ENCODE data around the gene CD74. TPM values are rescaled to one million over a fixed set of nuclear protein-coding genes. Genes with fewer than 3 reads are reported as not detected.
"Not testable (repeated sequence)": the region's sequence is repeated elsewhere in the genome, so short reads cannot be mapped to it uniquely, and the experiment has no call there.

The CD74 gene
- 29.4 and 30.7 TPM in 2 replicates for total RNA-seq (2014; rRNA removed; shearing (Covaris generic); ENCODE audit: low replicate concordance)

GRCh38 chr5:150412319-150413175 lies at the start of gene CD74:
TSS of gene CD74 (minus strand) at chr5:150412910. CDS start at chr5:150412749, 161 bp downstream.
- in situ Hi-C loops (cut with HindIII; ENCODE audit: low pct_unique_long_range_greater_than_20kb, low sequenced_read_pairs), result no loop called here
- peak; percentile 78 for DNase-seq (ENCODE audit: low read depth)

GRCh38 chr5:150461231-150461630 lies 48.5 kb upstream of the CD74 start:
- in situ Hi-C loops (cut with HindIII; ENCODE audit: low pct_unique_long_range_greater_than_20kb, low sequenced_read_pairs), result no loop called here
- DNase-seq (ENCODE audit: low read depth), result no peak

GRCh38 chr5:150460781-150461180 lies 48.1 kb upstream of the CD74 start:
- DNase-seq (ENCODE audit: low read depth), result no peak
- in situ Hi-C loops (cut with HindIII; ENCODE audit: low pct_unique_long_range_greater_than_20kb, low sequenced_read_pairs), result no loop called here

- peak; percentile 55 for DNase-seq (ENCODE audit: low read depth)
- in situ Hi-C loops (cut with HindIII; ENCODE audit: low pct_unique_long_range_greater_than_20kb, low sequenced_read_pairs), result no loop called here
Observed at GRCh38 chr5:150458802-150459557, 46.3 kb upstream of the CD74 start.

- DNase-seq (ENCODE audit: low read depth), result no peak
- in situ Hi-C loops (cut with HindIII; ENCODE audit: low pct_unique_long_range_greater_than_20kb, low sequenced_read_pairs), result no loop called here
Observed at GRCh38 chr5:150457562-150458240, 45.0 kb upstream of the CD74 start.

GRCh38 chr5:150457121-150457520 lies 44.4 kb upstream of the CD74 start:
- in situ Hi-C loops (cut with HindIII; ENCODE audit: low pct_unique_long_range_greater_than_20kb, low sequenced_read_pairs), result no loop called here
- no peak for DNase-seq (ENCODE audit: low read depth)

GRCh38 chr5:150454492-150455229 lies 42.0 kb upstream of the CD74 start:
- no peak for DNase-seq (ENCODE audit: low read depth)
- in situ Hi-C loops (cut with HindIII; ENCODE audit: low pct_unique_long_range_greater_than_20kb, low sequenced_read_pairs), result no loop called here

- in situ Hi-C loops (cut with HindIII; ENCODE audit: low pct_unique_long_range_greater_than_20kb, low sequenced_read_pairs); DNase-seq (ENCODE audit: low read depth): not testable (repeated sequence)
Observed at GRCh38 chr5:150454027-150454426, 41.3 kb upstream of the CD74 start.

GRCh38 chr5:150452914-150453313 lies 40.2 kb upstream of the CD74 start:
- no peak for DNase-seq (ENCODE audit: low read depth)
- in situ Hi-C loops (cut with HindIII; ENCODE audit: low pct_unique_long_range_greater_than_20kb, low sequenced_read_pairs), result no loop called here

- no peak for DNase-seq (ENCODE audit: low read depth)
- in situ Hi-C loops (cut with HindIII; ENCODE audit: low pct_unique_long_range_greater_than_20kb, low sequenced_read_pairs), result no loop called here
Observed at GRCh38 chr5:150451594-150451993, 38.9 kb upstream of the CD74 start.

- in situ Hi-C loops (cut with HindIII; ENCODE audit: low pct_unique_long_range_greater_than_20kb, low sequenced_read_pairs), result no loop called here
Observed at GRCh38 chr5:150449517-150450339, 37.0 kb upstream of the CD74 start, which contains the start of gene RPS14. TSS of gene RPS14 (minus strand) at chr5:150449739. CDS start at chr5:150447733, 2,006 bp downstream.

GRCh38 chr5:150448952-150449516 lies 36.3 kb upstream of the CD74 start:
- DNase-seq (ENCODE audit: low read depth), result no peak
- in situ Hi-C loops (cut with HindIII; ENCODE audit: low pct_unique_long_range_greater_than_20kb, low sequenced_read_pairs), result no loop called here

More at GRCh38 chr5:150449517-150450339, 37.0 kb upstream of the CD74 start, which contains the start of gene RPS14:
- DNase-seq (ENCODE audit: low read depth), result peak; percentile 95

- DNase-seq (ENCODE audit: low read depth), result no peak
- in situ Hi-C loops (cut with HindIII; ENCODE audit: low pct_unique_long_range_greater_than_20kb, low sequenced_read_pairs), result no loop called here
Observed at GRCh38 chr5:150448334-150448733, 35.6 kb upstream of the CD74 start.

- no peak for DNase-seq (ENCODE audit: low read depth)
- in situ Hi-C loops (cut with HindIII; ENCODE audit: low pct_unique_long_range_greater_than_20kb, low sequenced_read_pairs), result no loop called here
Observed at GRCh38 chr5:150447188-150447587, 34.5 kb upstream of the CD74 start.

GRCh38 chr5:150446583-150446982 lies 33.9 kb upstream of the CD74 start:
- DNase-seq (ENCODE audit: low read depth), result no peak
- in situ Hi-C loops (cut with HindIII; ENCODE audit: low pct_unique_long_range_greater_than_20kb, low sequenced_read_pairs), result no loop called here

- DNase-seq (ENCODE audit: low read depth), result no peak
- in situ Hi-C loops (cut with HindIII; ENCODE audit: low pct_unique_long_range_greater_than_20kb, low sequenced_read_pairs), result no loop called here
Observed at GRCh38 chr5:150446088-150446487, 33.4 kb upstream of the CD74 start.

- no peak for DNase-seq (ENCODE audit: low read depth)
- in situ Hi-C loops (cut with HindIII; ENCODE audit: low pct_unique_long_range_greater_than_20kb, low sequenced_read_pairs), result no loop called here
Observed at GRCh38 chr5:150444770-150445169, 32.1 kb upstream of the CD74 start.
